ENCODE measurements around the gene HSD17B7. TPM values are rescaled to one million over a fixed set of nuclear protein-coding genes. Genes with fewer than 3 reads are reported as not detected.
"Not testable (repeated sequence)": the region's sequence is repeated elsewhere in the genome, so short reads cannot be mapped to it uniquely, and the experiment has no call there.

HSD17B7 gene
- total RNA-seq, 1 donor from 2014 or later: 11.6 TPM

GRCh38 chr1:162756523-162756922 is 34.0 kb upstream of the HSD17B7 start:
- TF ChIP-seq, protein P1, sequence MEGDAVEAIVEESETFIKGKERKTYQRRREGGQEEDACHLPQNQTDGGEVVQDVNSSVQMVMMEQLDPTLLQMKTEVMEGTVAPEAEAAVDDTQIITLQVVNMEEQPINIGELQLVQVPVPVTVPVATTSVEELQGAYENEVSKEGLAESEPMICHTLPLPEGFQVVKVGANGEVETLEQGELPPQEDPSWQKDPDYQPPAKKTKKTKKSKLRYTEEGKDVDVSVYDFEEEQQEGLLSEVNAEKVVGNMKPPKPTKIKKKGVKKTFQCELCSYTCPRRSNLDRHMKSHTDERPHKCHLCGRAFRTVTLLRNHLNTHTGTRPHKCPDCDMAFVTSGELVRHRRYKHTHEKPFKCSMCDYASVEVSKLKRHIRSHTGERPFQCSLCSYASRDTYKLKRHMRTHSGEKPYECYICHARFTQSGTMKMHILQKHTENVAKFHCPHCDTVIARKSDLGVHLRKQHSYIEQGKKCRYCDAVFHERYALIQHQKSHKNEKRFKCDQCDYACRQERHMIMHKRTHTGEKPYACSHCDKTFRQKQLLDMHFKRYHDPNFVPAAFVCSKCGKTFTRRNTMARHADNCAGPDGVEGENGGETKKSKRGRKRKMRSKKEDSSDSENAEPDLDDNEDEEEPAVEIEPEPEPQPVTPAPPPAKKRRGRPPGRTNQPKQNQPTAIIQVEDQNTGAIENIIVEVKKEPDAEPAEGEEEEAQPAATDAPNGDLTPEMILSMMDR (conservative IDR thresholded peaks at IDR 0.05; ENCODE audit: low read depth, low read length): peak; percentile 28
- H3K4me3 ChIP-seq (ENCODE audit: low read depth, low read length): no peak overlapping the region
- DNase-seq (ENCODE audit: low read depth): no peak

- no peak for DNase-seq (ENCODE audit: low read depth)
- TF ChIP-seq, protein P1 (conservative IDR thresholded peaks at IDR 0.05; ENCODE audit: low read depth, low read length): no peak
- H3K4me3 ChIP-seq (ENCODE audit: low read depth, low read length): no peak overlapping the region
Observed at GRCh38 chr1:162757476-162757875, 33.0 kb upstream of the HSD17B7 start.

- no peak overlapping the region for H3K4me3 ChIP-seq (ENCODE audit: low read depth, low read length)
- no peak for DNase-seq (ENCODE audit: low read depth)
- TF ChIP-seq, protein P1 (conservative IDR thresholded peaks at IDR 0.05; ENCODE audit: low read depth, low read length): no peak
Observed at GRCh38 chr1:162765788-162766187, 24.7 kb upstream of the HSD17B7 start.

- TF ChIP-seq, protein P1 (conservative IDR thresholded peaks at IDR 0.05; ENCODE audit: low read depth, low read length): no peak
- no peak for DNase-seq (ENCODE audit: low read depth)
- no peak overlapping the region for H3K4me3 ChIP-seq (ENCODE audit: low read depth, low read length)
Observed at GRCh38 chr1:162772571-162773154, 17.8 kb upstream of the HSD17B7 start.

DNA sequence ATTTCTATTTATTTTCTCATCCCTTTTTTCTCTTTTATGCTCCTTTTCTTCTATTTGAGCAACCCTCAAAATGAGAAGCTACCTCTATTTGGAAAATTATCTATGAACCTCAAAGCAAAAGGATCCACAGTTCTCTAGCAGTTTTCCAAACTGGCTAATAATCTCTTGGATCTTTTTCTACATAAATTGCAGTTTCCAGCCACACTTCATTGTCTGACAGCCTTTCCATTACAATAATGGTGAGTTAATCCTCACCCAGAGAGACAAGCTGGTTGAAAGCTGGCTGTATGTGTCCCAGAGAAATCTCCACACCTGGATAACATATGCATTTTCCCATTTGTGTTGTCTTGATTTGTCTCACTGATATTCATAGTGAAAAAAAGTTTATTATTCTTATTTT is 16.5 kb upstream of the HSD17B7 start:
- DNase-seq (ENCODE audit: low read depth): no peak
- TF ChIP-seq, protein P1 (conservative IDR thresholded peaks at IDR 0.05; ENCODE audit: low read depth, low read length): no peak
- no peak overlapping the region for H3K4me3 ChIP-seq (ENCODE audit: low read depth, low read length)

- no peak overlapping the region for H3K4me3 ChIP-seq (ENCODE audit: low read depth, low read length)
- no peak for DNase-seq (ENCODE audit: low read depth)
- TF ChIP-seq, protein P1 (conservative IDR thresholded peaks at IDR 0.05; ENCODE audit: low read depth, low read length): no peak
Observed at GRCh38 chr1:162779043-162779442, 11.5 kb upstream of the HSD17B7 start.

GRCh38 chr1:162782671-162783070 is 7.8 kb upstream of the HSD17B7 start:
- no peak overlapping the region for H3K4me3 ChIP-seq (ENCODE audit: low read depth, low read length)
- TF ChIP-seq, protein P1 (conservative IDR thresholded peaks at IDR 0.05; ENCODE audit: low read depth, low read length): no peak
- no peak for DNase-seq (ENCODE audit: low read depth)

- DNase-seq (ENCODE audit: low read depth); H3K4me3 ChIP-seq (ENCODE audit: low read depth, low read length): not testable (repeated sequence)
Observed at GRCh38 chr1:162784926-162785325, 5.6 kb upstream of the HSD17B7 start.

- H3K4me3 ChIP-seq (ENCODE audit: low read depth, low read length); DNase-seq (ENCODE audit: low read depth): not testable (repeated sequence)
Observed at GRCh38 chr1:162788783-162789182, 1.7 kb upstream of the HSD17B7 start.

DNA sequence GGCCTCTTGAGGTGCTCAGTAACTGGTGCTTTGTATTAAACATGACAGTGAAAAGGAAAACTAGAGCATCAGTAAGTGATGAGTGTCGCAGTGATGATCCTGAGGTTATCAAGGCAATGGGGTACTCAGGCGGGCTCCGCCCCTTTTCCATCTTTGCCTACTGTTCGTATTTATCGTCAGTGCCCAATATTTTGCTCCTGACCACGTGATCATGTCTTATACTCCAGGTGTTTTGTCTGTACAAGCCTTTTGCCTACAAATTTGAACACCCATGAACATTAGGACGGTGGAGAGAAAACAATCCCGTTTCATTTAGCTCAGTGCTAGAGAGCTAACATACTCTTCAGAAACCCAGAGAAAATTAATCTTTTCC is 469 bp downstream of the HSD17B7 start:
- DNase-seq (ENCODE audit: low read depth): not testable (repeated sequence)
- H3K4me3 ChIP-seq (ENCODE audit: low read depth, low read length): peak overlapping the region; percentile 53

- DNase-seq (ENCODE audit: low read depth): not testable (repeated sequence)
Observed at GRCh38 chr1:162794284-162794683, 3.8 kb downstream of the HSD17B7 start.

More at GRCh38 chr1:162794284-162794683, 3.8 kb downstream of the HSD17B7 start:
- not testable (repeated sequence) for H3K4me3 ChIP-seq (ENCODE audit: low read depth, low read length)

Data from epithelial cell of proximal tubule (primary cell).